ENCODE measurements around the gene PCBP4.

The PCBP4 gene

GRCh38 chr3:51954713-51955112, 12.5 kb downstream of the PCBP4 start:
- no peak for DNase-seq

DNA sequence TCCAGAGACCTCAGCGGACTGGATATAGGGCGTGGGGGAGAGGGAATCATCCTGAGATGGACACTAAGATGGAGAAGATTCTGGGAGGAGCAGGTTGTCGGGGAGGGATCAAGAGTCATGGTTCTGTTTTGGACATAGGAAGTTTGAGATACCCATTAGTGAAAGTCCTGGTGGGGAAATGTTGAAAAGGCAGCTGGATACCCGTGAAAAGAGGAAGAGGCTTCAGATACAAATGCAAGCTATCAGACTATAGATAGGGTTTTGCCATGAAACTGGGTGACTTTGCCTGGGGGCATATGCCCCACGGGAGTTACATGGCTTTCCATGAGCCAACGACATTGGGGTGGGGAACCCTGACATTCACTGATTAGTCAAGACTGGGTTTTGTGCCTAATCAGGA, 13.1 kb downstream of the PCBP4 start:
- no peak for DNase-seq

- no peak for DNase-seq
Observed at GRCh38 chr3:51953445-51953844, 13.8 kb downstream of the PCBP4 start.

DNA sequence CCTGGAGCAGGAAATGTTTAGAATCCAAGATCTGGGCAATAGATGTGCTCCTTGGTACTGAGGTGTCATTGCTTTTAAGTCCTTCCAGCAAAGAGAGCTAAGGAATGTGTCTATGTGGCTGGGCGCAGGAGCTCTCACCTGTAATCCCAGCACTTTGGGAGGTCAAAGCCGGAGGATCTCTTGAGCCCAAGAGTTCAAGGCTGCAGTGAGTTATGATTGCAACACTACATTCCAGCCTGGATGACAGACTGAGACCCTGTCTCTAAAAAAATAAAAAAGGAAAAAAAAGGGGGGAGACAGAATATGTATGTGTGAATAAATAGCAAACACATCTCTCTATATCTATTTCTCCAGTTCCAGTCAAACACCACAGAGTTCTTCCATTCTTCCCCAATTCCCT, 16.4 kb downstream of the PCBP4 start:
- no peak for DNase-seq

DNA sequence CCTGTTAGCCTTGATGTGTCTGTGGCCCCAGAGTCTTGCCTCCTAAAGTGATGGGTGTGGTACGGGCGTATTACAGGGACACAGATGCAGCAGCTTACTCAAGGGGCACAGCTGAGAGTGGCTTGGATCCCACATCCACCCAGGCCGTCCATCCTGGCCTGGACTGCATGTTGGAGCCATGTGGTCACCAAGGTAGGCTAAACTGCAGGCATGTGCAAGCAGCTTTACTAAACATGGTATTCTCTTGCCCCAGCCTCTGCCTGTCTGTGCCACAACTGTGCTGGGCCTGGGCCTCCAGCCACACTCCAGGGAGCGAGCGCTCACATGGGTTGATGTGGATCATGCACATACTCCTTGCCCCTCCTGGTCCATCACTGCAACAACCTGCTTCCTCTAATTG, 18.1 kb downstream of the PCBP4 start:
- no peak for DNase-seq

DNA sequence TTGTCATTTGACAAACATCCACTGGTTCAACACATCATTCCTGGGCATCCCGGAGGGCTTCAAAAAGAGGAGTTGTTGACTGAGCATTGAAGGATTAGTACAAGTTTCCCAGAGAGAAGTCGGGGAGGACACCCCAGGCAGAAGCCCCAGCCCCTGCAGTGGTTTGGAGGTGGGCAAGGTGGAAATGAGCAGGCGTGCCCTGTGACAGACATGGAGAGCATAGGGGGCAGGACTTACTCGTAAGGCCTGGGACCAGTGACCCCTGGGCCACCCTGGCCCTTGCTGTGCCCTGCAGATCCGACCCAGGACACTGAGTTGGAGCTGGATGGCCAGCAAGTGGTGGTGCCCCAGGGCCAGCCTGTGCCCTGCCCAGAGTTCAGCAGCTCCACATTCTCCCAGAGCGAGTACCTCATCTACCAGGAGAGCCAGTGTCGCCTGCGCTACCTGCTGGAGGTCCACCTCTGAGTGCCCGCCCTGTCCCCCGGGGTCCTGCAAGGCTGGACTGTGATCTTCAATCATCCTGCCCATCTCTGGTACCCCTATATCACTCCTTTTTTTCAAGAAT, 19.2 kb downstream of the PCBP4 start:
- no peak for DNase-seq

GRCh38 chr3:51947215-51947900, 19.9 kb downstream of the PCBP4 start:
- no peak for DNase-seq

DNA sequence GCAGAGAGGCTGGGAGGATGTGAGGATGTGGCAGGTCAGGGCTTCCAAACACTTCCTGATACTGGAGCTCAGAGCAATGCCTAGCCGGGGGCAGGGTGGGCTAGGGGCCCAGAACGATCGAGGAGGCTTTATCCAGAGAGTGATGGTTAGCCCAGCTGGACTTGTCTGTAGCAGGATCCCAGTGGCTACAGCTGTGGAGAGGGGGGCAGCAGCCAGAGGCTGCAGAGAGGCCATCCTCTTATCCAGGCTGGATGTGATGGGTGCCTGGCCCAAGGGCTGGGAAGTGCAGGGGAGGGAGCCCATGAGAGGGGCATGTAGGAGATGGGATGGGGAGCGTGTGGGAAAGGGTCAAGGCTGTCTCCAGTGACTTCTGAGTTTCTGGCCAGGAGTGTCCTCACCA, 20.5 kb downstream of the PCBP4 start:
- DNase-seq: no peak

DNA sequence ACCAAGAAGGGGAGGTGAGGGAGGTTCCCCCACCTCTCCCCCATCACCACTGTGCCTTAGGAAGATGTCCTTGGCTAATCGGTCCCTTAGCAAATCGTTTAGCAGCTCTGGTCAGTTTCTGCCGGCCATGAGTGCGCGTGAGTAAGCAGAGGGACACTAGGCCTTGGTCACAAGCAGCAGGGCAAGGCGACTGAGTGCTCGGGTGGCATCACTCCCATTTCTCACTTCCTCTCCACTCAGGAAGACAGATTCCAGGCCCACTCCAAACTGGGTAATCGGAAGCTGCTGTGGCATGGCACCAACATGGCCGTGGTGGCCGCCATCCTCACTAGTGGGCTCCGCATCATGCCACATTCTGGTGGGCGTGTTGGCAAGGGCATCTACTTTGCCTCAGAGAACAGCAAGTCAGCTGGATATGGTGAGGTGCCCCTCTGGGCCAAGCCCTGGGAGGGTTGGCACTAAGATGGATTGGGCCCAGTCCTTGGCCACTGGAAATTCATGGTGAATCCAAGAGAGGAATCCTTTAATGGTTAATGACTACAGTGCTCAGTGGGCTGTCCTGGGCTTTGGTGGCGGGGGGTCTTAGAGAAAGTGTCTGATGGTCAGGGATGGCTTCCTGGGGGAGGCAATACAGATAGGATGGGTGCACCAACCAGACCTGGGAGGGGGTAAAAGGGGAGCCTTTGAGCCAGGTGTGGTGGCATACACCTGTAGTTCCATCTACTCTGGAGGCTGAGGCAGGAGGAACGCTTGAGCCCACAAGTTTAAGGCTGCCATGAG, 21.1 kb downstream of the PCBP4 start:
- no peak for DNase-seq

DNA sequence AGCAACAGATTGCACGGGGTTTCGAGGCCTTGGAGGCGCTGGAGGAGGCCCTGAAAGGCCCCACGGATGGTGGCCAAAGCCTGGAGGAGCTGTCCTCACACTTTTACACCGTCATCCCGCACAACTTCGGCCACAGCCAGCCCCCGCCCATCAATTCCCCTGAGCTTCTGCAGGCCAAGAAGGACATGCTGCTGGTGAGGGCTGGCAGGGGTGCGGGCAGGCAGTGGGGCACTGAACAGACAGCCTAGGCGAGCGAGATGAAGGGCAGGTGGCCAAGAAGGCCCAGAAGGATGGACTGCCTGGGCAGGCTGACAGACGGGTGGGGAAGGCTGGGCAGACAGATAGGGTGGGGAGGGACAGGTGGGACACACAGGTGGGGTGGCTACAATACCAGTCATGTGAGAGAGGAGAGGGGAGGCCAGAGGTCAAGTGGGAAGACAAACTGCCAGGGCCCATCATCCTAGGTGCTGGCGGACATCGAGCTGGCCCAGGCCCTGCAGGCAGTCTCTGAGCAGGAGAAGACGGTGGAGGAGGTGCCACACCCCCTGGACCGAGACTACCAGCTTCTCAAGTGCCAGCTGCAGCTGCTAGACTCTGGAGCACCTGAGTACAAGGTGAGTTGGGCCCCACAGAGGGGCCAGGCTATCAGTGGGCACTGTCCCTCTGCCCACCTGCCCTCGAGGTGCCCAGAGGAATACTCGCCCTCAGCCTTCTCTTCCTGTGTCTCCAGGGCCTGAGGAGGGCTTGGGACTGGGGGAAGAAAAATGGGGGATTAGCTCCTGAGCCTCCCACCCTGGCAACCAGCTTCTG, 22.0 kb downstream of the PCBP4 start:
- DNase-seq: no peak

DNA sequence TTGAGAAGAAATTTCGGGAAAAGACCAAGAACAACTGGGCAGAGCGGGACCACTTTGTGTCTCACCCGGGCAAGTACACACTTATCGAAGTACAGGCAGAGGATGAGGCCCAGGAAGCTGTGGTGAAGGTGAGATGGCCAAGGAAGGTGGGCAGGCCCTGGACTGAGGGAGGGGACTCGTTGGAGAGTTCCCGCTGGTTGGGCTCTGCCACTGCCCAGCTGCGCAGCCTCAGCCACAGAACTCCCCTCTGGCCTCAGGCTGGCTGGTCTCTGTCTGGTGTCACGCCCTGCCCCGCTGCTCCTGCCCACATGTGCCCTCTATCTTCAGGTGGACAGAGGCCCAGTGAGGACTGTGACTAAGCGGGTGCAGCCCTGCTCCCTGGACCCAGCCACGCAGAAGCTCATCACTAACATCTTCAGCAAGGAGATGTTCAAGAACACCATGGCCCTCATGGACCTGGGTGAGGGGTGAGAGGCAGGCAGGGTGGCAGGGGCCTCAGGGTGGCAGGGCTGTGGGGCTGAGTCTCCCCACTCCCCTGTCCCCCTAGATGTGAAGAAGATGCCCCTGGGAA, 22.7 kb downstream of the PCBP4 start:
- DNase-seq: no peak

- no peak for DNase-seq
Observed at GRCh38 chr3:51943451-51944391, 23.5 kb downstream of the PCBP4 start.

- DNase-seq: no peak
Observed at GRCh38 chr3:51942603-51943450, 24.4 kb downstream of the PCBP4 start.

DNA sequence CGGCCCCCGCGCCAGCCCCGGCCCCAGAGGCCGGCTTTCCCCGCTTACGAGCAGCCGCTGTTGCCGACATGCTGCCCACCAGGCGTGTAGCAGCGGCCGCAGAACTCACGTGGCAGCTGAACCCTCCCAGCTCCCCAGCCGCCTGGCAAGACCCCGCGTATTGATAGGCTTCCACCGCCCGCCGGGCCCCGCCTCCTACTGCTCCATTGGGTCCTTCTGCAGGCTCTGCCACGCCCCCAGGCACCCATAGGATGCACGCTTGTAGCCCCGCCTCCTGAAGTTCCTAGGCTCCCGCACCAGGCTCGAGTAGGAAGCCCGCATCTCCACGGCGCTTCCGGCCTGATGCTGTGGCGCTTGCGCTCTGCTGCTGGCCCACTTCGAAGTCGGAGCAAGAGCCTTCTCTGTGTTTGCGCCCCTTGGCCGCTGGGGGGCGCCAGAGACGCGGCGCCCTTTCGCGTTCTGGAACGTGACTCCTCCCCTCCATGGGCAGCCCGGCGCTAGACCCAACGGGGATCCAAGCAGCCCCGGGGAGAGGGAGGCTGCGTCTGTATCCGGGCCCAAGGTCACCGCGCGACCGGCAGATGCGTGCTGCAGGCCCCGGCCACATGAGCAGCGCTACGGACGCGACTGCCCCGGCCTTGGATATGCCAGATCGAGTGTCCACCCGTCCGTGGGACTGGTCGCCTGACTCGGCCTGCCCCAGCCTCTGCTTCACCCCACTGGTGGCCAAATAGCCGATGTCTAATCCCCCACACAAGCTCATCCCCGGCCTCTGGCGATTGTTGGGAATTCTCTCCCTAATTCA, 25.3 kb downstream of the PCBP4 start, which contains the start of the genes PARP3 and RRP9:
PARP3 (plus strand) TSS at position 566 of the 805 bp plus-strand sequence. CDS start 993 bp downstream, outside the sequence.
RRP9 (minus strand) TSS at position 107 of the 805 bp plus-strand sequence; CDS start at position 70, 37 bp downstream.
- peak; percentile 99 for DNase-seq

DNA sequence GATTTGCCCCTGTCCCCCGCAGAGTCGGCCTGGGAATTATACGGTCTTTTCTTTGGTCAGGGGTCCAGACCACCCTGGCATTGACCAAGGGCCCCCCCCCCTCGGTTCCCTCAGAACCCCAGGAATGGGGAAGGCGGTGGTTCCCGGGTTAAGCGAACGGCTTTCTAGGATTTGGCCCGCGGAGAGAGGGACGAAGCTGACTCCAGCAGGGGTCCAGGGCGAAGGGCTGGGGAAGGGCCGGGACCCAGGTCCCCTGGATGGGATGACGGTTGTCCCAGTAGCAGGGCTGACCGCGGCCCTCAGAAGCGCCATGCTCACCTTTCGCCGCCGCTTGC, 25.8 kb downstream of the PCBP4 start:
- no peak for DNase-seq

- no peak for DNase-seq
Observed at GRCh38 chr3:51940648-51941462, 26.4 kb downstream of the PCBP4 start.

DNA sequence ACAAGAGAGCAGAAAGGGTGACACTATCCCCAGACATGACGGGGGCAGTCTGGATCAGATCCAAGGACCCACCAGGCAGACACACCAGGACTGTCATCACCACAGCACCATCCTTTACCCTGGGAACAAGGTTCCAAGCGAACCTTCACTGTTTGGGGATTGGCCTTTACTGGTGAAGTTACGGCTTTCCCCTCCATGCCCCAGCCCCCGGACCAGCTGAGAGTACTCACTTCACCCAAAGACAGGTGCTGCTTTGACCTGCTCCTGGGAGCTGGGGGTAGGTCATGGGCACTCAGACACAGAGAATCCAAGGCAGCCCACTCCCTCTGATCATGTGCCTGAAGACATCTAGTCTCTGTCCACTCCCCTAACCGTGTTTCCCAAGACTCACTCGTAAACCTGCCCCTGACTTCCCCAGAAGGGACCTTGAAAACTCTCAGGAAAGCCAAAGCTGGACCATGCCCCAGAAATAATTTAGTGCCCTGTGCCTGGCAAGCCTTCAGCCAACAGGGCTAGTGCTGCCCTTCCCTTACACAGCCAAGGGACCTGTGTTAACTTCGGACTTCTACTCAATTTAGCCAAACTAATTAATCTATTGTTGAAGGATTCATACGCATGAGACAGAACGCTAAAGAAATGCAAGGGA, 28.4 kb downstream of the PCBP4 start:
- no peak for DNase-seq
